Stimulated activated naive CD8-positive, alpha-beta T cell treated with anti-CD3 and anti-CD28 coated beads, Interleukin-15, amount 100 ng/mL, for 72 hours (primary cell): Measurements from ENCODE around the gene FOXC1.

Experiments used
- ATAC-seq: fragments of 150-1000 bp; cut with Tn5 transposase; 2 replicates; pipeline ENCODE4 v1.10.0; 2021; ENCODE audit warnings: mild to moderate bottlenecking, moderate library complexity
- DNase-seq, 2 donors: peaks; one replicate each; pipeline ENCODE4 v3.0.0; 2021 to 2022
- H3K27ac Mint-ChIP-seq, 2 donors: one replicate each; pipeline ENCODE4 v1.8.0; 2022; ENCODE audit warnings: mild to moderate bottlenecking in 2 of 2, mixed read lengths in 2 of 2, moderate library complexity in 2 of 2
- H3K27me3 Mint-ChIP-seq: one replicate; pipeline ENCODE4 v1.8.0; 2022; ENCODE audit warnings: mixed read lengths
- H3K4me1 Mint-ChIP-seq: one replicate; pipeline ENCODE4 v1.8.0; 2022; ENCODE audit warnings: mild to moderate bottlenecking, mixed read lengths
- H3K4me3 Mint-ChIP-seq, 2 donors: one replicate each; pipeline ENCODE4 v1.8.0; 2022; ENCODE audit warnings: mild to moderate bottlenecking in 2 of 2, mixed read lengths in 2 of 2, moderate library complexity in 1 of 2
- H3K9me3 Mint-ChIP-seq, 2 donors: one replicate each; pipeline ENCODE4 v1.8.0; 2022; ENCODE audit warnings: mixed read lengths in 2 of 2

The FOXC1 gene

GRCh38 chr6:1601158-1602048, 8.3 kb upstream of the FOXC1 start:
- ATAC-seq (no peak), DNase-seq (no peak)
- Mint-ChIP-seq H3K4me1 (peaks cover 14% of the 10 kb centered on the region), H3K27me3 (peaks cover 91% of the 10 kb centered on the region), H3K9me3 (no peaks in the 10 kb centered on the region), H3K27ac (no peak overlapping the region), H3K4me3 (no peak overlapping the region)

GRCh38 chr6:1602049-1602713, 7.5 kb upstream of the FOXC1 start:
- DNase-seq = no peak
- no peak overlapping the region for H3K27ac Mint-ChIP-seq
- H3K9me3 Mint-ChIP-seq = no peaks in the 10 kb centered on the region
- no peak for ATAC-seq
- no peak overlapping the region for H3K4me3 Mint-ChIP-seq
- H3K27me3 Mint-ChIP-seq = peaks cover 92% of the 10 kb centered on the region
- H3K4me1 Mint-ChIP-seq = peaks cover 22% of the 10 kb centered on the region

GRCh38 chr6:1603708-1604107, 6.0 kb upstream of the FOXC1 start:
- no peak for DNase-seq
- Mint-ChIP-seq H3K27ac (no peak overlapping the region), H3K27me3 (peaks cover 92% of the 10 kb centered on the region), H3K9me3 (no peaks in the 10 kb centered on the region), H3K4me1 (peaks cover 37% of the 10 kb centered on the region), H3K4me3 (no peak overlapping the region)
- ATAC-seq = no peak

GRCh38 chr6:1604158-1605003, 5.3 kb upstream of the FOXC1 start:
- H3K27ac Mint-ChIP-seq = no peak overlapping the region
- no peaks in the 10 kb centered on the region for H3K9me3 Mint-ChIP-seq
- peak overlapping the region in 1 of 2 donors; percentile 45 for H3K4me3 Mint-ChIP-seq
- peaks cover 38% of the 10 kb centered on the region for H3K4me1 Mint-ChIP-seq
- ATAC-seq (peak; percentile 84), DNase-seq (peak; percentile 73 to 80)
- H3K27me3 Mint-ChIP-seq = peaks cover 89% of the 10 kb centered on the region

GRCh38 chr6:1605004-1605892, 4.5 kb upstream of the FOXC1 start:
- no peak overlapping the region for H3K27ac Mint-ChIP-seq
- peaks cover 38% of the 10 kb centered on the region for H3K4me1 Mint-ChIP-seq
- peak overlapping the region; percentile 70 to 80 for H3K4me3 Mint-ChIP-seq
- H3K27me3 Mint-ChIP-seq = peaks cover 81% of the 10 kb centered on the region
- no peaks in the 10 kb centered on the region for H3K9me3 Mint-ChIP-seq
- DNase-seq (no peak), ATAC-seq (peak; percentile 1)

- DNase-seq (no peak), ATAC-seq (no peak)
- no peaks in the 10 kb centered on the region for H3K9me3 Mint-ChIP-seq
- H3K4me3 Mint-ChIP-seq = peak overlapping the region; percentile 78 to 80
- peaks cover 80% of the 10 kb centered on the region for H3K27me3 Mint-ChIP-seq
- no peak overlapping the region for H3K27ac Mint-ChIP-seq
- peaks cover 43% of the 10 kb centered on the region for H3K4me1 Mint-ChIP-seq
Measured at GRCh38 chr6:1605893-1606779, 3.6 kb upstream of the FOXC1 start.

- no peak for DNase-seq
- Mint-ChIP-seq H3K4me3 (peak overlapping the region; percentile 78), H3K27ac (no peak overlapping the region), H3K4me1 (peaks cover 45% of the 10 kb centered on the region), H3K27me3 (peaks cover 76% of the 10 kb centered on the region), H3K9me3 (no peaks in the 10 kb centered on the region)
- ATAC-seq = no peak
Measured at GRCh38 chr6:1606780-1607515, 2.8 kb upstream of the FOXC1 start.

- no peak for DNase-seq
- no peak for ATAC-seq
- no peaks in the 10 kb centered on the region for H3K9me3 Mint-ChIP-seq
- no peak overlapping the region for H3K27ac Mint-ChIP-seq
- peaks cover 53% of the 10 kb centered on the region for H3K4me1 Mint-ChIP-seq
- H3K4me3 Mint-ChIP-seq = peak overlapping the region; percentile 78 to 79
- H3K27me3 Mint-ChIP-seq = peaks cover 76% of the 10 kb centered on the region
Measured at GRCh38 chr6:1607516-1608221, 2.0 kb upstream of the FOXC1 start.

GRCh38 chr6:1608222-1609040, 1.3 kb upstream of the FOXC1 start:
- H3K9me3 Mint-ChIP-seq = no peaks in the 10 kb centered on the region
- ATAC-seq (no peak), DNase-seq (no peak)
- peak overlapping the region; percentile 68 to 79 for H3K4me3 Mint-ChIP-seq
- H3K4me1 Mint-ChIP-seq = peaks cover 53% of the 10 kb centered on the region
- H3K27me3 Mint-ChIP-seq = peaks cover 76% of the 10 kb centered on the region
- H3K27ac Mint-ChIP-seq = no peak overlapping the region

GRCh38 chr6:1609041-1609647, 571 bp upstream of the FOXC1 start:
- DNase-seq (no peak), ATAC-seq (peak; percentile 10)
- Mint-ChIP-seq H3K9me3 (no peaks in the 10 kb centered on the region), H3K27me3 (peaks cover 76% of the 10 kb centered on the region), H3K27ac (no peak overlapping the region), H3K4me3 (peak overlapping the region; percentile 76 to 79), H3K4me1 (peaks cover 53% of the 10 kb centered on the region)

- H3K4me1 Mint-ChIP-seq = peaks cover 46% of the 10 kb centered on the region
- H3K27me3 Mint-ChIP-seq = peaks cover 84% of the 10 kb centered on the region
- no peak overlapping the region for H3K27ac Mint-ChIP-seq
- peak overlapping the region; percentile 83 to 85 for H3K4me3 Mint-ChIP-seq
- DNase-seq (no peak), ATAC-seq (peak; percentile 51)
- H3K9me3 Mint-ChIP-seq = no peaks in the 10 kb centered on the region
Measured at GRCh38 chr6:1610497-1611321, 994 bp downstream of the FOXC1 start.
